Measurements from ENCODE around the gene SEMA3E. TPM values are rescaled to one million over a fixed set of nuclear protein-coding genes. Genes with fewer than 3 reads are reported as not detected.

The SEMA3E gene
- total and polyA plus RNA-seq, 2 experiments from 2014 or later, result 7.0 to 14.0 TPM

GRCh38 chr7:83337050-83337449 is 311.9 kb downstream of the SEMA3E start:
- TF ChIP-seq EZH2 (IDR thresholded peaks at IDR 0.05; ENCODE audit: borderline replicate concordance) (no peak), CTCF (IDR thresholded peaks at IDR 0.05; ENCODE audit: poor library complexity) (no peak), EZH2phosphoT487 (IDR thresholded peaks at IDR 0.05; ENCODE audit: low read depth, severe bottlenecking, unreplicated experiment) (no peak)
- Histone ChIP-seq H3K36me3 (replicated peaks; ENCODE audit: insufficient read depth, low read depth) (no peaks in the 10 kb centered on the region), H3K79me2 (no peaks in the 10 kb centered on the region), H3K9me3 (ENCODE audit: low read depth) (no peaks in the 10 kb centered on the region), H3K27ac (no peak overlapping the region), H4K20me1 (ENCODE audit: insufficient read depth, poor library complexity, severe bottlenecking) (no peaks in the 10 kb centered on the region), H3K4me3 (no peak overlapping the region), H3K4me1 (ENCODE audit: insufficient read depth) (no peaks in the 10 kb centered on the region), H3K27me3 (no peaks in the 10 kb centered on the region), H2AFZ (no peak overlapping the region), H3K9me2 (replicated peaks; ENCODE audit: insufficient read depth) (no peaks in the 10 kb centered on the region), H3K4me2 (no peak overlapping the region)
- 67% methylated on average over 2 of the region's 2 CpGs for whole genome bisulfite sequencing (ENCODE audit: low lambda C conversion rate, missing lambda C conversion rate)
- DNase-seq (ENCODE audit: low spot score), result no peak

- H3K9me3 ChIP-seq (ENCODE audit: low read depth), result no peaks in the 10 kb centered on the region
- WGBS (ENCODE audit: low lambda C conversion rate, missing lambda C conversion rate), result 63% methylated on average over 2 of the region's 2 CpGs
- H3K27me3 ChIP-seq, result peaks cover 4% of the 10 kb centered on the region
- no peaks in the 10 kb centered on the region for H3K79me2 ChIP-seq
- no peak overlapping the region for H3K4me3 ChIP-seq
- H3K4me2 ChIP-seq, result no peak overlapping the region
- TF ChIP-seq EZH2 (IDR thresholded peaks at IDR 0.05; ENCODE audit: borderline replicate concordance) (no peak), EZH2phosphoT487 (IDR thresholded peaks at IDR 0.05; ENCODE audit: low read depth, severe bottlenecking, unreplicated experiment) (no peak), CTCF (IDR thresholded peaks at IDR 0.05; ENCODE audit: poor library complexity) (no peak)
- no peaks in the 10 kb centered on the region for H3K4me1 ChIP-seq (ENCODE audit: insufficient read depth)
- H4K20me1 ChIP-seq (ENCODE audit: insufficient read depth, poor library complexity, severe bottlenecking), result no peaks in the 10 kb centered on the region
- no peaks in the 10 kb centered on the region for H3K36me3 ChIP-seq (replicated peaks; ENCODE audit: insufficient read depth, low read depth)
- DNase-seq (ENCODE audit: low spot score), result peak; percentile 15
- no peak overlapping the region for H3K27ac ChIP-seq
- no peaks in the 10 kb centered on the region for H3K9me2 ChIP-seq (replicated peaks; ENCODE audit: insufficient read depth)
- H2AFZ ChIP-seq, result no peak overlapping the region
Observed at GRCh38 chr7:83326223-83326622, 322.7 kb downstream of the SEMA3E start.

GRCh38 chr7:83325083-83325482 is 323.9 kb downstream of the SEMA3E start:
- WGBS (ENCODE audit: low lambda C conversion rate, missing lambda C conversion rate), result 96% methylated on average over 5 of the region's 5 CpGs

More at GRCh38 chr7:83325083-83325482, 323.9 kb downstream of the SEMA3E start:
- Histone ChIP-seq H3K9me3 (ENCODE audit: low read depth) (no peaks in the 10 kb centered on the region), H4K20me1 (ENCODE audit: insufficient read depth, poor library complexity, severe bottlenecking) (no peaks in the 10 kb centered on the region), H3K4me1 (ENCODE audit: insufficient read depth) (no peaks in the 10 kb centered on the region), H3K4me3 (no peak overlapping the region), H3K27me3 (peaks cover 4% of the 10 kb centered on the region), H2AFZ (no peak overlapping the region), H3K36me3 (replicated peaks; ENCODE audit: insufficient read depth, low read depth) (no peaks in the 10 kb centered on the region), H3K4me2 (no peak overlapping the region), H3K27ac (no peak overlapping the region), H3K9me2 (replicated peaks; ENCODE audit: insufficient read depth) (no peaks in the 10 kb centered on the region), H3K79me2 (no peaks in the 10 kb centered on the region)
- DNase-seq (ENCODE audit: low spot score), result no peak
- no peak for TF ChIP-seq EZH2 (IDR thresholded peaks at IDR 0.05; ENCODE audit: borderline replicate concordance)
- no peak for TF ChIP-seq EZH2phosphoT487 (IDR thresholded peaks at IDR 0.05; ENCODE audit: low read depth, severe bottlenecking, unreplicated experiment)
- no peak for TF ChIP-seq CTCF (IDR thresholded peaks at IDR 0.05; ENCODE audit: poor library complexity)
